RWPE2 (cell line): ENCODE data around the gene SH3PXD2B.
"Not testable (repeated sequence)": the region's sequence is repeated elsewhere in the genome, so short reads cannot be mapped to it uniquely, and the experiment has no call there.

ENCODE experiments used
- ATAC-seq: fragments of 200-7000 bp; cut with Tn5 transposase; 3 replicates; pipeline ENCODE4 v1.9.1; 2021; ENCODE audit warnings: low read depth
- DNase-seq: peaks from one replicate; pipeline ENCODE4 v3.0.0-alpha.2; 2020; ENCODE audit warnings: low spot score
- H3K27ac ChIP-seq: fragments of 450-650 bp; 2 replicates; pipeline ENCODE4 v1.5.1; 2017; ENCODE audit warnings: mild to moderate bottlenecking; ENCODE audit not compliant: poor library complexity, severe bottlenecking
- H3K27me3 ChIP-seq: fragments of 250-450 bp; sonication (Bioruptor Pico); 2 replicates; pipeline ENCODE4 v1.5.1; 2021; ENCODE audit warnings: mild to moderate bottlenecking, moderate library complexity; ENCODE audit not compliant: insufficient read depth, poor library complexity, severe bottlenecking
- H3K36me3 ChIP-seq: fragments of 250-450 bp; sonication (Bioruptor Pico); 2 replicates; pipeline ENCODE4 v1.5.1; 2020; ENCODE audit warnings: low read depth, mild to moderate bottlenecking, moderate library complexity
- H3K4me1 ChIP-seq: fragments of 250-450 bp; sonication (Bioruptor Pico); 2 replicates; pipeline ENCODE4 v1.5.1; 2021; ENCODE audit warnings: mild to moderate bottlenecking, moderate library complexity; ENCODE audit not compliant: insufficient read depth, poor library complexity, severe bottlenecking
- H3K4me3 ChIP-seq: fragments of 250-450 bp; sonication (Bioruptor Pico); 2 replicates; pipeline ENCODE4 v1.5.1; 2021; ENCODE audit warnings: mild to moderate bottlenecking, moderate library complexity; ENCODE audit not compliant: severe bottlenecking
- H3K9me3 ChIP-seq: fragments of 250-450 bp; sonication (Bioruptor Pico); 2 replicates; pipeline ENCODE4 v1.5.1; 2021; ENCODE audit warnings: mild to moderate bottlenecking, moderate library complexity; ENCODE audit not compliant: severe bottlenecking
- CTCF ChIP-seq: fragments of 450-650 bp; IDR thresholded peaks from one replicate; pipeline ENCODE4 v1.5.1; 2017; ENCODE audit warnings: mild to moderate bottlenecking, moderate library complexity; ENCODE audit not compliant: poor library complexity, severe bottlenecking

SH3PXD2B gene

GRCh38 chr5:172351240-172351778, 103.0 kb downstream of the SH3PXD2B start:
- no peak for DNase-seq
- Histone ChIP-seq H3K9me3 (no peaks in the 10 kb centered on the region), H3K36me3 (peaks cover 64% of the 10 kb centered on the region), H3K27ac (no peak overlapping the region), H3K4me3 (no peak overlapping the region), H3K4me1 (no peaks in the 10 kb centered on the region), H3K27me3 (no peaks in the 10 kb centered on the region)
- ATAC-seq: no peak
- no peak for TF ChIP-seq CTCF

DNA sequence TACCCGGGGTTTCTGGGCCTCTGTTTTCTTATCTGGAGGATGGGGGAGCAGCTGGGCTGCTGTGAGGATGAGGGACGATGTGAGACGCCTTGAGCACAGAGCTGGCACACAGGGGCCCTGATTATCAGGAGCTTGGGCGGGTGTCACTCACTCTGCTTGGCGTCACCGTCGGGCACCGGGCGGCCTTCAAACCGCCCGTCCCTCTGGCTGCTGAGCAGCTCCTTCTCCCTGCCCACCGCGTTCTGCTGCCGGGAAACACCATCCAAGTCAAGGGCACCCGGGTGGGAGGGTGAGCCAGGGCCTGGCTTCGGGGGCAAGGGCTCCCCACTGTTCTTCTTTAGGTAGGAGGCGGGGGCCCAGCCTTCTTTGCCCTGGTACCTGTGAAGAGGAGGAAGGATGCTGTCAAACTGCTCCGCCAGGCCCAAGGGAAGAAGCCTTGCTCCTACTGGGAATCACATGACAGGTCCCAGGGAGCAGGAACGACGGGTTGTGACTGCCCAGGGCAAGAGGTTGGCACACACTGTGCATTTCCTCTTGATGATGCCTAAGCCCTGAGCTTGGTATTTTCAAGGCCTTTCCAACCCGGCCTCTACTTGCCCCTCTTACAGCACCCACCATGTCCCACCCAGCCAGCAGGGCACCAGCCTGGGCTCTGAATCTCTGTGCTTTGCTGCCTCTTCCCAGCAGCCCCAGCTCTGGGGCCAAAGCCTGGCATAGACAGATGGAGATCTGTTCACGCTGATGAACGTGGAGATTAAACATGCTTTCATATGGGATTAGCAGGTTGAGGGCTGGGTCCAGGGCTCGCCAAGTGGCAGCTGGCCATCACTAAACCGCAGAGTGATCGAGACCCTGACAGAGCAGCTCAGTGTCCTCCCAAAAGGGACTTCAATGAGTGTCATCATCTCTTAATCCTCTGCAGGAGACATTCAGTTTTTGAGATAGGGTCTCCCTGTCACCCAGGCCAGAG, 103.8 kb downstream of the SH3PXD2B start:
- H3K4me3 ChIP-seq: no peak overlapping the region
- ATAC-seq: no peak
- H3K4me1 ChIP-seq: no peaks in the 10 kb centered on the region
- no peak for TF ChIP-seq CTCF
- no peak for DNase-seq
- no peaks in the 10 kb centered on the region for H3K27me3 ChIP-seq
- no peaks in the 10 kb centered on the region for H3K9me3 ChIP-seq
- no peak overlapping the region for H3K27ac ChIP-seq
- peaks cover 61% of the 10 kb centered on the region for H3K36me3 ChIP-seq

DNA sequence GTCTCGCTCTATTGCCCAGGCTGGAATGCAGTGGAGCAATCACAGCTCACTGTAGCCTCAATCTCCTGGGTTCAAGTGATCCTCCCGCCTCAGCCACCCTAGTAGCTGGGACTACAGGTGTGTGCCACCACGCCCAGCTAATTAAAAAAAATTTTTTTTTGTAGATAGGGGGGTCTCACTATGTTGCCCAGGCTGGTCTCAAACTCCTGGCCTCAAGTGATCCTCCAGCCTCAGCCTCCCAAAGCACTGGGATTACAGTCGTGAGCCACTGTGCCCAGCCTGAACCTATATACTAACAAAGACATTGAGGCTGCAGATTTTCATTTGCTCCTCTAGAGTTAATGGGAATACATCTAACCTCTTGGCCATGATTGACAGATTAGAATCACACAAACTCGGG, 105.6 kb downstream of the SH3PXD2B start:
- DNase-seq, H3K27ac ChIP-seq, H3K4me3 ChIP-seq, H3K27me3 ChIP-seq, ATAC-seq, H3K9me3 ChIP-seq, H3K4me1 ChIP-seq: not testable (repeated sequence)
- peaks cover 50% of the 10 kb centered on the region for H3K36me3 ChIP-seq

GRCh38 chr5:172348084-172348483, 106.2 kb downstream of the SH3PXD2B start:
- Histone ChIP-seq H3K36me3 (peaks cover 48% of the 10 kb centered on the region), H3K27me3 (no peaks in the 10 kb centered on the region), H3K27ac (no peak overlapping the region), H3K4me1 (no peaks in the 10 kb centered on the region), H3K4me3 (no peak overlapping the region), H3K9me3 (no peaks in the 10 kb centered on the region)
- DNase-seq: no peak
- ATAC-seq: no peak
- no peak for TF ChIP-seq CTCF

GRCh38 chr5:172347496-172348052, 106.8 kb downstream of the SH3PXD2B start:
- no peaks in the 10 kb centered on the region for H3K4me1 ChIP-seq
- TF ChIP-seq CTCF: no peak
- H3K9me3 ChIP-seq: no peaks in the 10 kb centered on the region
- DNase-seq (no peak), ATAC-seq (no peak)
- H3K36me3 ChIP-seq: peaks cover 45% of the 10 kb centered on the region
- H3K27ac ChIP-seq: no peak overlapping the region
- H3K4me3 ChIP-seq: no peak overlapping the region
- no peaks in the 10 kb centered on the region for H3K27me3 ChIP-seq
